Stimulated activated CD4-positive, alpha-beta T cell treated with anti-CD3 and anti-CD28 coated beads, TNF-alpha, amount 100 ng/mL, for 48 hours (primary cell): ENCODE measurements around the gene ZKSCAN8.
"Not testable (repeated sequence)": the region's sequence is repeated elsewhere in the genome, so short reads cannot be mapped to it uniquely, and the experiment has no call there.

Experiments used
- DNase-seq, 3 donors: peaks; one replicate each; pipeline ENCODE4 v3.0.0-alpha.2; 2020; ENCODE audit warnings: low read depth in 3 of 3

Gene ZKSCAN8

GRCh38 chr6:28141500-28142329 is at the start of gene ZKSCAN8:
TSS of gene ZKSCAN8 (plus strand) at chr6:28141883. CDS start at chr6:28148408, 6,525 bp downstream.
- peak; percentile 48 to 72 (median 68) for DNase-seq

- not testable (repeated sequence) for DNase-seq
These were observed 39.5 kb upstream of the ZKSCAN8 start for GRCh38 chr6:28102222-28102621.

- DNase-seq = not testable (repeated sequence)
These were observed 39.0 kb upstream of the ZKSCAN8 start for GRCh38 chr6:28102699-28103098.

- DNase-seq = peak; percentile 68 to 74 (median 70)
These were observed 37.1 kb upstream of the ZKSCAN8 start for GRCh38 chr6:28104392-28105244.

GRCh38 chr6:28105245-28105639 is 36.4 kb upstream of the ZKSCAN8 start:
- DNase-seq = no peak

- no peak for DNase-seq
These were observed 34.2 kb upstream of the ZKSCAN8 start for GRCh38 chr6:28107506-28107905.

GRCh38 chr6:28111964-28112363 is 29.7 kb upstream of the ZKSCAN8 start:
- DNase-seq = no peak

GRCh38 chr6:28115799-28116198 is 25.9 kb upstream of the ZKSCAN8 start:
- DNase-seq = no peak

- DNase-seq = no peak
These were observed 24.2 kb upstream of the ZKSCAN8 start for GRCh38 chr6:28117386-28118050.

- DNase-seq = no peak
These were observed 23.5 kb upstream of the ZKSCAN8 start for GRCh38 chr6:28118217-28118616.

GRCh38 chr6:28121876-28122275 is 19.8 kb upstream of the ZKSCAN8 start:
- no peak for DNase-seq

GRCh38 chr6:28122283-28122682 is 19.4 kb upstream of the ZKSCAN8 start:
- not testable (repeated sequence) for DNase-seq

GRCh38 chr6:28124350-28124970 is 17.2 kb upstream of the ZKSCAN8 start, which contains the start of gene ZSCAN16:
TSS of gene ZSCAN16 (plus strand) at chr6:28124609. CDS start at chr6:28125444, 835 bp downstream.
- DNase-seq = peak in 1 of 3 donors; percentile 61

GRCh38 chr6:28124971-28125353 is 16.7 kb upstream of the ZKSCAN8 start:
- no peak for DNase-seq

GRCh38 chr6:28125401-28125800 is 16.3 kb upstream of the ZKSCAN8 start:
- DNase-seq = no peak

- DNase-seq = no peak
These were observed 7.7 kb upstream of the ZKSCAN8 start for GRCh38 chr6:28134015-28134414.

GRCh38 chr6:28134716-28135115 is 7.0 kb upstream of the ZKSCAN8 start:
- no peak for DNase-seq

GRCh38 chr6:28135393-28135792 is 6.3 kb upstream of the ZKSCAN8 start:
- no peak for DNase-seq

- DNase-seq = peak; percentile 60 to 68 (median 68)
These were observed 4.8 kb upstream of the ZKSCAN8 start for GRCh38 chr6:28136585-28137504.

GRCh38 chr6:28137505-28137981 is 4.1 kb upstream of the ZKSCAN8 start:
- no peak for DNase-seq
